Uterus (tissue), 2 donors: Measurements from ENCODE around the gene PPP2R5A.

Experiments used
- CTCF ChIP-seq, 4 experiments: fragments of 200-600 bp in 2 of 4; fragments of 450-650 bp in 2 of 4; sonication (generic) in 2 of 4; IDR thresholded peaks; one replicate each; pipeline ENCODE4 v1.5.1; 2016 to 2019; ENCODE audit warnings: antibody characterized with exemption in 4 of 4, mild to moderate bottlenecking in 2 of 4, moderate library complexity in 1 of 4
- POLR2A ChIP-seq, 2 donors: fragments of 450-650 bp; IDR thresholded peaks; one replicate each; pipeline ENCODE4 v1.6.1; 2016; ENCODE audit warnings: antibody characterized with exemption in 2 of 2, mild to moderate bottlenecking in 1 of 2, moderate library complexity in 1 of 2

GRCh38 chr1:212270564-212270963, 14.6 kb upstream of the PPP2R5A start:
- TF ChIP-seq CTCF (IDR thresholded peaks at IDR 0.05) (no peak), POLR2A (IDR thresholded peaks at IDR 0.05) (no peak)
